ELF-1 (cell line): ENCODE results near the gene OSER1.

ENCODE experiments used
- DNase-seq: peaks from one replicate; pipeline ENCODE4 v3.0.0-alpha.2; 2016; ENCODE audit warnings: low read depth, low spot score

OSER1 gene

DNA sequence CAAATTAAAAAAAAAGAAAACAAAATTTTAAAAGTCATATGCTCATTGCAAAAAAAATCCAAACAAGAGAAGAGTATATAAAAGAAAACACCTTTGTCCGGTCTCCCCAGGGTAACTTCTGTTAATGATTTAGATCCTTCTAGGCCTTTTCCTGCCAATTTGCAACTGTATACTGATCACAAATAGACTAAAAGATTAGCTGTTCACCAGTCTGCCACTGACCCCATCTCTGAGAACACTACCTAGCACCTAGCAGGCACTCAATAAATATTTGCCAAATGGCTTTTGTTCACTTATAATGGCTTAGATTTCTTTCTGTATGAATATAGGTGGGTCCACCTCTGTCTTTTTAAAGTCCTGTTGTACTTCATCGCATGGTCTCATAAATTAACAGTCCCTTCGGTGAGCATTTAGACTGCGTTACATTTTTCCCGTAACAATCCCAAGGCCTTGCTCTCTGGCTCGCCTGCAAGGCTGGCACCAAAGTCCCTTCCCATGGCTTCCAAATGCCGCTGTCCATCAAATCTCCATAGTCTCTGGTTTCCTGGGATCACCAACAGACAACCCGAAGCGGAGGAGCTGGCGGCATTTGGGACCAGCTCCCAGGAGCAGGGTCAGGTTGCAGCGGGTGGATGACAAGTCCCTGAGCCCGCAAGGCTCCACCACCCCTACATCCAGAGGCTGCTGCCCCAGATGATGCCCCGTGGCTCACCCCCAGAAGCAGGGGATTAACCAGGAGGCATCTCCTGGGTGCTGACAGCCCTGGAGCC lies 35.4 kb downstream of the OSER1 start:
- no peak for DNase-seq

DNA sequence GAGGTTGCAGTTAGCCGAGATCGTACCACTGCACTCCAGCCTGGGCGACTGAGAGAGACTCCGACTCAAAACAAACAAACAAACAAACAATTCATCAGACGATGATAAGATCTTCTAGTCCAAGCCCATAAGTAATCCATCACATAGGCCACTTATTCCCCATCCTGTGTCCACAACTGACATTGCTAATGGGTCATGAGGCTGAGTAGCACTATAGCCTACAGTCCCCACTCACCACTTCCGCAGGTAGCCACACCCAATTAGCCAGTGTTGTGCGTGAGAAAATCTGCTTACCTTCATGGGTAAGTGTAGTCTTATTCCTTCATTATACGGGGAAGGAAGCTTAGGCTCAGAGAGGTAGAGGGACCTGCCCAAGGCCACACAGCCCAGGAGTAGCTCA lies 36.7 kb downstream of the OSER1 start:
- DNase-seq = no peak

DNA sequence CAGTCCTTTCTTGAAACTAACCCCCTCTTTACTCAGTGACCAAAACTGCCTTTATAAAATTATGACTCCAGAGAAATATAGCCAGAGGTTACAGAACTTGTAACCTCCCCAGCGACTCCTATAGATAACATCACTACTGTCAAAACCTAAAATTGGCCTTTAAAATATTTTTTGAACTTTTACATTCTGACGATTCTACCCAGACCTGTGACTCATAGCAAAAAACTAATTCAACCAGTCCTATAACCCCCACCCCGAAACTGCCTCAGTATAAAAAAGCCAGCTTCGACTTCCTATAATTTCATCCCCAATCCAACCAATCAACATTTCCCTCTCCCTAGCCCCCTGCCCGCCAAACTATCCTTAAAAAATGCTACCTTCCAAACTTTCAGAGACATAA lies 37.5 kb downstream of the OSER1 start:
- no peak for DNase-seq

DNA sequence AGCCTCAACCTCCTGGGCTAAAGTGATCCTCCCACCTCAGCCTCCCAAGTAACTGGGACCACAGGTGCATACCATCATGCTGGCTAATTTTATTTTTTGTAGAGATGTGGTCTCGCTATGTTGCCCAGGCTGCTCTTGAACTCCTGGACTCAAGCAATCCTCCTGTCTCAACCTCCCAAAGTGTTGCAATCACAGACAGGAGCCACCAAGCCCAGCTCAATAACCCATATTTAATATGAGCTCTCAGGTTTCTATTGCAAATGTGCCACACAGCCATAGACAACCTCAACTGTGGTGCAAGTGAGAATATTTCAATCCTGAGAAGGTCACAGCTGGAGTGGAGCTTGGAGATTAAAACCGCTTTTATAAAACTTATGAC lies 38.0 kb downstream of the OSER1 start:
- no peak for DNase-seq

DNA sequence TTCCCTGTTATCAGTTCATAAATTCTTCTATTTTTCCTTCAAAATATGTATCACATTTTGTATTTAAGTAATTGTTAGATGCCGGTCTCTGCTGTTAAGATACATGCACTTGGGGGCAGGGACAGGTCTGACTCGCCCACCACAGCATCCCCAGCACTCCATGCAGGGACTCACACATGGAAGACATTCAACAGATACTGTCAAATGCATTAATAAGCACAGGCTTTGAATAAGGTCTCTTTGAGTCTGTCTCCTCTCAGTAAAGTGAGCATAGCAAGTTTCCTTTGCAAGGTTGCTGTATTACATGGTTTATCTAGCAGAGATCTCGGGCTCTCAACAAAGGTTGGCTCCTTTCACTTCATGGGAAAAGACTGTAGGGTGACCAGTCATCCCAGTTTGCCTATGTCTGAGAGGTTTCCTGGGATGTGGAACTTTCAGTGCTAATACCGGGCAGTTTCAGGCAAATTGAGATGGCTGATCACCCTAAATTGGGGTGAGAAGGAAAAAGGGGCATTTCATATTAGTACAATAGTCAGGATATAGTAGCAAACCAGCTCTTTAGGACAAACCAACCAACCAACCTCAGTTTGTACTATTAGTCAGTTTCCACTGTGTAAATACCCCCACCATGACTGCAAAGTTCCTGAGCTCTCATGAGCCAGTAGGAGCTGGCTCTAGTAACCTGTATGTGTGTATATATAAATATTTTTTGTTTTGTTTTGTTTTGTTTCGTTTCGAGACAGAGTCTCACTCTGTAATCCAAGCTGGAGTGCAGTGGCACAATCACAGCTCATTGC lies 38.6 kb downstream of the OSER1 start:
- no peak for DNase-seq

DNA sequence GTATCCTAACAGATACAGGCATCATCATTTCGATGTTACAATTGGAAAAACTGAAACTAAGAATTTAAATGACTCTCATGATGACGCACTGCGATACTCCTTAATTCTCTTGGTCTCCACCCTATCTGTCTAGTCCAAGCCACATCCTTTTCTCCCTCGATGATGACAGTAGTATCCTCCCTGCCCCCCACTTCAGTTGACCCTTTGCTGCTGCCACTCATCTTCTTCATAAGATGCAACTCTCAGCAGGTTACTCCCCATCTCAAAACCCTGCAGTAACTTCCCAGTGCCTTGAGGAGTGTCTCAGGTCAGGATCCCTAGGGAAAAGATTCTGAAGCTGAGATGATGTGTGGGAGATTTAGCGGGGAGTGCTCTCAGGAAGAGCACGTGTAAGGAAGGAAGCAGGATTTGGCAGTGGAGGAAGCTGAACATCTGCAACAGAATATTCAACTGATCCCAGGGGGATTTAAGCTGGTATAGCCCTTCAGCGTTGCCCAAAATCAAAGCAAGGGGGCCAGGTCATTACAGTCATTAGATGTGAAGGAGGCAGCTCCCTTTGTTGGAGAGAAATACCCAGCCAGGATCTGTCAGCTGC lies 39.7 kb downstream of the OSER1 start:
- DNase-seq = no peak

DNA sequence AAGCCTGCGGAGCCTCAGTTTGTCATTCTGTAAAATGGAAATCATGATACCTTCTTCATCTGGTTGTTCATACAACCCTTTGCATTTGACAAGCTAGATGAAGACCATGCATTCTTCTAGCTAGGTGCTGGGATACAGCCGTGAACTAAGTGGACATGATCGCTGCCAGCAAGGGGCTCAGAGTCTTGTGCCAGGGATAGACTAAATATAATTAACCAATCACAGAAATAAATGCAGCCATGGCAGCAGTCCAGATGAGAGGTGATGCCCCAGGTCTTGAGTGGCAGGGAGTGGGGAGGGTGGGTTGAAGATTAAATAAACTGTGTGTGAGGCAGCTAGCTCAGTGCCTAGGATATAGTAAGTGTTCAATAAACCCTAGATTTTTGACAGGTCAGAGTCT lies 42.8 kb downstream of the OSER1 start:
- DNase-seq = no peak

DNA sequence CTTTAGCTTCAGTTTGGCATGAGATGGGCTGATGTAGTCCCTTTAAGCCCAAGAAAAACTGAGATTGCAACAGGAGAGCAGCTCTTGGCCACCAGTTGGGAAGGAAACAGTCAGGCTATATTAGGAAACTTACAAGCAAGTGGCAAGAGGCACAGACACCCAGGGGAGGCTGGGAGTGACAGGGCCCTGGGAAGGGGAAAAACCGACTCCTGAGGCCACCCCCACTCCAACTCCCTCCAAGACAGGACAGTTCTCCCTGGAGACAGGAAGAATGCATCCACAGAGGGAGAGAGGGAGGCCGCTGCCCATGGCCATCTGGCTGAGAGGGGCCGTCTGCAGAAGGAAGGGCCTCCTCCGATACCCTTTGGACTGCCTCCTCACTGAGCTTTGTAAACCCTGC lies 44.1 kb downstream of the OSER1 start:
- DNase-seq = no peak

DNA sequence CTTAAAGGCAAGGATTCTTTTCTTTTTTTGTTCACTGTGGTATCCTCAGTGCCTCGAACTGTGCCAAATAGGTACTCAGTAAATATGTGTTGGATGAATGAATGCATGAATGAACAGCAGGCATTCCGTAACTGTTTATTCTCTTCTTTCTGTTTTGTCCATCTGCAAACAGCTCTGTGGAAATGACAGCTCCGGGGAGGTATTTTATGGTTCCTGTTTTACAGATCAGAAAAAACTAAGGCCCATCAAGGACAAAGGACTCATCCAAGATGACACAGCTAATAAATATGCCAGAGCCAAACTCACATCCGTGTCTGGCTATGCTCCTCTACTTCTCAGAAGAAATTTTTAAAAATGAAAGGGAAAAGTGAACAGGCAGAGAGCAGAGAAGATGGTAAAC lies 44.6 kb downstream of the OSER1 start:
- DNase-seq = no peak

DNA sequence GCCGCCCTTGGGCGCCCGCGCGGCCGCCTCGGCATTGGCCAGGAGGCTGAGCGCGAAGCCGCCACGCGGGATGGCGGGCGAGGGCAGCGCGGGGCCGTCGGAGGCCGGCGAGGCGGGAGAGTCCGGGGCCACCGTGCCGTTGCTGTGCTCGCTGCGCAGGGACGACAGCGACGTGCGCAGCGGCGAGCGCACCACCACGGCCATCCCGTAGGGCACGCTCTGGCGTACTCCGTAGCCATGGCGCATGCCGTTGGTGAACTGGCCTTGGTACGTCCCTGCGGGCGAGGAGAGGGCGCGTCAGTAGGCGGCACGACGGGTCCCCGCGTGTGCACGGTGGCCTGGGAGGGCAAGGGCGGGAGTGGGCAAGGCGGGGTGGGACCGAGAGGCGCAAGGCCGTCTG lies 50.4 kb downstream of the OSER1 start:
- no peak for DNase-seq

DNA sequence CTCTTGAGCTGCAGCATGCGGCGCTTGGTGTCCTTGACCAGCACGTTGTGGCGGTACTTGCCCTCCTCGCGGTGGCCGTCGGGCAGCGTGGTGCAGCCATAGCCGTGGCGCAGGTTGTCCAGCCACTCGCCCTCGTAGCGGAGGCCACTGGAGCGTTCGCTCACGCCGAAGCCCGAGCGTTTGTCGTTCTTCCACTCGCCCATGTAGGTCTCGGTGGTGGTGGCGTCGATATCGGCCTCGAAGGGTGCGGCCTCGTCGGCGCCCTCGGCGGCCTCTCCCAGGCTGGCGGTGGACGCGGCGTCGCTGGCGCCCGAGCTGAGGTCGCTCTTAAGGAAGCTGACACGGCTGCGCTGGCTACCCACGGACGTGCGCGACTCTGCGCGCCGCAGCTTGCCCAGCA lies 50.9 kb downstream of the OSER1 start:
- DNase-seq = no peak

DNA sequence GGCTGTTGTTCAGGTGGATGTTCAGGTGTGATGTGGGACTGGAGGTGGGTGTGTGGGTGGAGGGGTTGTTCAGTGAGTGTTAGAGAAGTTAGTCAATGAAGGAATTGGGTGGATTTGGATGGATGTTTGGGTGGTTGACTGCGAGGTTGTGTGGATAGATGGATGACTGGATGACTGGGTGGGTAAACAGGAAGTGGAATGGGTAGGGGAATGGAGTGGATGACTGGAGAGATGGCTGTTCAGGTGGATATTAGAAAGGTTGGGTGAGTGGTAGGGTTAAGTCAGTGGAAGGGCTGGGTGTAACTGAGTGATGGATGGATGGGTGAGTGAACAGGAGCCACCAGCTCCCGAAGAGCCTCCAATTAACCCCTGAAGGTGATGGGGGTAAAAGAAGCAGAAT lies 51.4 kb downstream of the OSER1 start:
- no peak for DNase-seq

DNA sequence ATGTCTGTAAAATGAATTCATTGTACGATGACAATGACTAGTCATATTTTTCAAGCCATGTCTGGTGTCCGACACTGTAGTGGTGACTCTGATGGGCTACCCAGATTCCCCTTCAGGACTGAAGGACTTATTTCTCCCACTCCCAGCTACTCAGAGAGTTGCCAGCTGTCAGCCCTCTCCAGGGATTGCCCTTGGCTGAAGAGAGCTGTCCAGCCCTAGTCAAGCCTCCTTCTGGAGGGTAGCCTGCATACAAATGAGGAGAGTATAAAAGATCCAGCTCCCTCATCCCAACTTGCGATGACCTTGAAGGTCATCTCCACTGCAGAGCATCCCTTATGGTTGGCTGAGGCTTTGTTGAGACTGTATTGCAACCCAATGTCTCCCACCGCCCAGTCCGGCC lies 53.5 kb downstream of the OSER1 start:
- no peak for DNase-seq

DNA sequence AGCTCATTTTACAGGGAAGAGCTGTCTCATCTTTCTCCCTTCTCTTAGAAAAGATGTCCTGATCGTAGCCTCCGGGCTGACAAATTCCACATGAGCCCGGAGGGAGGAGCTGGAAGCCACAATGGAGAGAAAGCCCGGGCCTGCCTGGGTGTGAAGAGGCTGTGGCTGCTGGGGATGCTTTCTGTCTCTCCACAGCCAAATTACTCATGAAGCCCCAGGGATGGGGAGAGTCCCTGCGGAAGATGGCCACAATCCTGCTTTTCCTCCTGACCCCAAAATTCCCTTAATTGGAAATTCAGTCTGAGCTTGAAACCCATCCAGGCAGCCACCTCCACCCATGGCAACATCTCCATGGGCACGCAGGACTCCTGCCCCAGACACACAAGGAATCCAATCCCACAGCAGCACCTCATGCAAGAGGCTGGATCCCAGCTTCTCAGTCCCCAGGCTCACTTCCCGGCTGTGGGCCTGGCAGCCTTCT lies 56.0 kb downstream of the OSER1 start:
- peak; percentile 67 for DNase-seq

DNA sequence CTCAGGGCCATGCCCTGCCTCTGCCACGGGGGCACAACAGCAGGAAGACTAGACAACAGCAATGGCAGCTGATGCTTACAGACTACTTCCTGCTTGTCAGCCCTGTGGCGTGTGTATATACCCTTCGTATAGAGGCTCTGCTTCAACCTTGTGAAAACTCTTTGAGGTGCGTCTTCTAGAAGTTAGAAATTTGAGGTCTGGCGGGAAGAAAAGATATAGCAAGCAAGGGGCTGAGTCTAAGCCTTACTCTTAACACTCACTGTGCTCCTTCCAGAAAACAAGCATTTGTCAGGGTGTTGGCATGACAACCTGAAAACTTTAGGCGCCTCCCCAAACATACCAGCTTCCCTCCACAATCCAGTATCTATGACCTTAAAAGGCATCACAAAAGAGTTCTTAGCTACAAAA lies 56.9 kb downstream of the OSER1 start:
- peak; percentile 39 for DNase-seq

DNA sequence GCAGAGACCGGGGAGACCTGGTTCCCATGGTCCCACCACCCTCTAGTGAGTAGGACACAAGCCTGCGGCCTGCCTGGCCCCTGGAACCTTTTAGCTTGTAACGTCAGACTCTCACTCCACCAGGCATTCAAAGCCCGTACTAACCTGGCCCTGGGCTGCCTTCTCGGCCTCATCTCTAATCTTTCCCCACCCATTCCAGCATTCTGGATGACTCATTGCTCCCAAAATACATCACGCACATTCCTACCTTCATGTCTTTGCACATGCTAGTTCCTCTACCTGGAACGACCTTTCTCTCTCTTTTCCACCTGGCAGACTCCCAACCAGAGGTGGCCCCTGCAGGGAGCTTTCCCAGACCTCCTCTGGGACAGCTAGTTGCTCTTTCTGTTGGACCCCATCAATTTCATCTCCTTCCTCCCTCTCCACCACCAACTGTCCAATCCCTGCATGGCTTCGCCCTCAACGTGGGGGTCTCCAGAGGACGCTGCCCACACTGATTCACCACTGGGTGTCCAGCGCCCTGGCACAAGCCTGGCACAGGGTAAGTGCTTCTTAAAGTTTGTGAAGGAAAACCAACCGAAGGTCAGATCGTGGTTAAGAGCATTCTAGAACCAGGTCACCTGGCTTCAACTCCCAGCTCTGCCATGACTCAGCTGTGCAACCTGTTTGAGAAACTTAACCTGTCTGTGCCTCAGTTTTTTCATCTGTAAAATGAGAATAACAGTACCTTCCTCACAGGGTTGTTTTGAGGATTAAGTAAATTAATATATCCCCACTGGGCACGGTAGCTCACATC lies 58.8 kb downstream of the OSER1 start:
- DNase-seq = peak; percentile 52

DNA sequence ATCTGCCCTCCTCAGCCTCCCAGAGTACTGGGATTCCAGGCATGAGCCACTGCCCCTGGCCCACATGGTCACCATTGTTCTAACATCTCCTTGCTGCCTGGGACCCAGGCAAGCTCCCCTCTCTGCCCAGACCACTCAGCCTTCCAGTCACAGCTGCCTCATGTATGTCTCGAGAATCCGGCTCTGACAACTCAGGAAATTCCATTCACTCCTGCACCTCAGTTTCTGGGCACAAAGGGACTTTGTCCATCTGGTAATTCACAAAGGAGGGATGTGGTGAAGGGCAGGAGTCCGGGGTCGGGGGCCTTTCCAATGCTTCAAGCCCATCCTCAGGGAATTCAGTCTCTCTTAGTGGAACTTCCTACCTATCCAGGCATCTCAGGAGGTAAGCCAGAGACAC lies 64.3 kb downstream of the OSER1 start:
- DNase-seq = no peak
